Endodermal cell (in vitro differentiated cells): ENCODE results near the gene PSMD13. TPM values are rescaled to one million over a fixed set of nuclear protein-coding genes. Genes with fewer than 3 reads are reported as not detected.

Experiments used
- DNase-seq: peaks from one replicate; pipeline ENCODE4 v3.0.0-alpha.2; 2017
- H3K27ac ChIP-seq: 2 replicates; pipeline ENCODE4 v1.5.1; 2013; ENCODE audit warnings: mild to moderate bottlenecking, low read depth, low read length, moderate library complexity
- H3K27me3 ChIP-seq: 2 replicates; pipeline ENCODE4 v1.6.1; 2013; ENCODE audit warnings: mild to moderate bottlenecking, low read length, moderate library complexity; ENCODE audit not compliant: insufficient read depth, control insufficient read depth, poor library complexity, severe bottlenecking
- H3K36me3 ChIP-seq: 2 replicates; pipeline ENCODE4 v1.7.0; 2013; ENCODE audit warnings: mild to moderate bottlenecking, low read length, moderate library complexity; ENCODE audit not compliant: control insufficient read depth, insufficient read depth
- H3K4me1 ChIP-seq: one replicate; pipeline ENCODE4 v1.7.0; 2013; ENCODE audit warnings: low read length; ENCODE audit not compliant: control insufficient read depth, insufficient read depth
- H3K4me3 ChIP-seq: 2 replicates; pipeline ENCODE4 v1.5.1; 2013; ENCODE audit warnings: mild to moderate bottlenecking, low read length, moderate library complexity
- H3K9ac ChIP-seq: 2 replicates; pipeline ENCODE4 v1.6.1; 2013; ENCODE audit warnings: mild to moderate bottlenecking, low read length, moderate library complexity; ENCODE audit not compliant: poor library complexity, severe bottlenecking; ENCODE audit errors: extremely low read depth
- H3K9me3 ChIP-seq: 2 replicates; pipeline ENCODE4 v1.6.1; 2013; ENCODE audit warnings: mild to moderate bottlenecking, low read length, moderate library complexity; ENCODE audit not compliant: control insufficient read depth
- H3K27ac Mint-ChIP-seq: 2 replicates; pipeline ENCODE4 v1.8.0; 2020; ENCODE audit warnings: mixed read lengths
- H3K27me3 Mint-ChIP-seq: 2 replicates; pipeline ENCODE4 v1.8.0; 2021; ENCODE audit warnings: mild to moderate bottlenecking, mixed read lengths; ENCODE audit not compliant: insufficient read depth
- H3K36me3 Mint-ChIP-seq: 2 replicates; pipeline ENCODE4 v1.8.0; 2020; ENCODE audit warnings: low read depth, mixed read lengths
- H3K4me1 Mint-ChIP-seq: 2 replicates; pipeline ENCODE4 v1.8.0; 2020; ENCODE audit warnings: mixed read lengths
- H3K4me3 Mint-ChIP-seq: 2 replicates; pipeline ENCODE4 v1.8.0; 2020; ENCODE audit warnings: mild to moderate bottlenecking, moderate library complexity, mixed read lengths
- H3K9me3 Mint-ChIP-seq: 2 replicates; pipeline ENCODE4 v1.8.0; 2020; ENCODE audit warnings: mild to moderate bottlenecking, mixed read lengths
- CTCF ChIP-seq: fragments of 200-600 bp; sonication (generic); conservative IDR thresholded peaks from 2 replicates; pipeline ENCODE4 v1.5.0; 2021; ENCODE audit warnings: antibody characterized with exemption, mild to moderate bottlenecking
- WGBS, 2 experiments: methylation state at CpG; one replicate each; pipeline versions ENCODE4 v1.1.5 to v1.1.7; 2013; ENCODE audit warnings: missing lambda C conversion rate in 2 of 2, mixed read lengths in 1 of 2; ENCODE audit not compliant: insufficient coverage in 1 of 2, insufficient read length in 1 of 2; 5-methylcytosine and 5-hydroxymethylcytosine counted together
- total RNA-seq, 2 donors: library from RNA; stranded (reverse); fragmentation: NEBNext Ultra II Directional in 1 of 2; extraction: Animal tissue kit (Norgen Biotek cat#: 25700) in 1 of 2; gene quantifications; 2 replicates in 1 of 2; 3 replicates in 1 of 2; pipeline ENCODE4 v1.2.1, GENCODE V29; 2021

Gene PSMD13
- total RNA-seq, 2 donors from 2014 or later = 120 to 134 TPM

- H3K27ac ChIP-seq = no peak overlapping the region
- Mint-ChIP-seq H3K27ac (peak overlapping the region; percentile 69), H3K4me1 (peaks cover 18% of the 10 kb centered on the region), H3K27me3 (no peaks in the 10 kb centered on the region), H3K36me3 (peaks cover 6% of the 10 kb centered on the region), H3K9me3 (no peaks in the 10 kb centered on the region), H3K4me3 (no peak overlapping the region)
- H3K9me3 ChIP-seq = no peaks in the 10 kb centered on the region
- peak; percentile 35 for DNase-seq
- TF ChIP-seq CTCF = no peak
- H3K4me3 ChIP-seq = no peak overlapping the region
- peaks cover 5% of the 10 kb centered on the region for H3K4me1 ChIP-seq
- peaks cover 6% of the 10 kb centered on the region for H3K36me3 ChIP-seq
- H3K9ac ChIP-seq = no peak overlapping the region
- 91 to 94% methylated on average over 6 to 13 of the region's 13 CpGs for WGBS, 2 experiments
- no peaks in the 10 kb centered on the region for H3K27me3 ChIP-seq
These were observed 60.3 kb downstream of the PSMD13 start for GRCh38 chr11:297051-297585.

- Mint-ChIP-seq H3K4me1 (peaks cover 18% of the 10 kb centered on the region), H3K4me3 (no peak overlapping the region), H3K27ac (peak overlapping the region; percentile 69), H3K27me3 (no peaks in the 10 kb centered on the region), H3K9me3 (no peaks in the 10 kb centered on the region), H3K36me3 (peaks cover 2% of the 10 kb centered on the region)
- Histone ChIP-seq H3K4me3 (no peak overlapping the region), H3K9me3 (no peaks in the 10 kb centered on the region), H3K36me3 (peaks cover 6% of the 10 kb centered on the region), H3K9ac (no peak overlapping the region), H3K4me1 (peaks cover 5% of the 10 kb centered on the region), H3K27ac (no peak overlapping the region), H3K27me3 (no peaks in the 10 kb centered on the region)
- TF ChIP-seq CTCF = no peak
- WGBS, 2 experiments = 90 to 93% methylated on average over 20 to 26 of the region's 26 CpGs
- peak; percentile 54 for DNase-seq
These were observed 61.0 kb downstream of the PSMD13 start for GRCh38 chr11:297586-298405.

- H3K27ac Mint-ChIP-seq = no peak overlapping the region
These were observed 61.8 kb downstream of the PSMD13 start for GRCh38 chr11:298406-299065.

More at GRCh38 chr11:298406-299065, 61.8 kb downstream of the PSMD13 start:
- Mint-ChIP-seq H3K27me3 (no peaks in the 10 kb centered on the region), H3K4me1 (peaks cover 18% of the 10 kb centered on the region), H3K4me3 (no peak overlapping the region), H3K9me3 (no peaks in the 10 kb centered on the region), H3K36me3 (no peaks in the 10 kb centered on the region)
- Histone ChIP-seq H3K4me3 (no peak overlapping the region), H3K36me3 (peaks cover 5% of the 10 kb centered on the region), H3K4me1 (peaks cover 5% of the 10 kb centered on the region), H3K9ac (no peak overlapping the region), H3K27ac (no peak overlapping the region), H3K27me3 (no peaks in the 10 kb centered on the region), H3K9me3 (no peaks in the 10 kb centered on the region)
- DNase-seq = peak; percentile 59
- no peak for TF ChIP-seq CTCF
- WGBS, 2 experiments = 91 to 97% methylated on average over 9 to 15 of the region's 15 CpGs
